AG04450 (cell line): ENCODE results near the gene NRN1. TPM values are rescaled to one million over a fixed set of nuclear protein-coding genes. Genes with fewer than 3 reads are reported as not detected.
"Not testable (repeated sequence)": the region's sequence is repeated elsewhere in the genome, so short reads cannot be mapped to it uniquely, and the experiment has no call there.

ENCODE experiments used
- CTCF ChIA-PET: fragments of 300-600, 350-600 bp; formaldehyde crosslinking; extraction: SDS; loops from one replicate; lab custom pipeline; 2022; ENCODE audit warnings: antibody characterized with exemption, inconsistent platforms; lab: Charles Lee
- POLR2A ChIA-PET: fragments of 350-600 bp; formaldehyde crosslinking; extraction: SDS; loops from one replicate; lab custom pipeline; 2021; ENCODE audit warnings: antibody characterized with exemption, inconsistent platforms; lab: Yijun Ruan, JAX
- DNase-seq: peaks from one replicate; pipeline ENCODE4 v3.0.0-alpha.2; 2011; ENCODE audit warnings: low read depth, low spot score
- H3K27ac ChIP-seq: one replicate; pipeline ENCODE4 v1.5.1; 2012; ENCODE audit warnings: low read depth, low read length, control low read depth
- H3K27me3 ChIP-seq: one replicate; pipeline ENCODE4 v1.6.0; 2012; ENCODE audit warnings: low read length; ENCODE audit not compliant: control insufficient read depth, insufficient read depth
- H3K4me3 ChIP-seq: 2 replicates; pipeline ENCODE4 v1.5.1; 2011; ENCODE audit warnings: mild to moderate bottlenecking, low read depth, low read length, control low read depth
- H3K9me3 ChIP-seq: 2 replicates; pipeline ENCODE4 v1.5.1; 2012; ENCODE audit warnings: low read length; ENCODE audit not compliant: control insufficient read depth, insufficient read depth
- CTCF ChIP-seq: IDR thresholded peaks from 2 replicates; pipeline ENCODE4 v1.5.1; 2011; ENCODE audit warnings: low read depth, low read length, control low read depth, inconsistent platforms
- polyA plus RNA-seq: library from polyadenylated mRNA; depleted of rRNA; stranded (reverse); fragments of >200 nt; gene quantifications from 2 replicates; pipeline ENCODE4 v1.2.3, GENCODE V29; 2011

Gene NRN1
- polyA plus RNA-seq, 1 experiment, result not detected

- no peak for DNase-seq
- H3K9me3 ChIP-seq, result no peaks in the 10 kb centered on the region
- TF ChIP-seq CTCF, result no peak
- no peaks in the 10 kb centered on the region for H3K27me3 ChIP-seq
- ChIA-PET CTCF (no interaction called here), POLR2A (no interaction called here)
- no peak overlapping the region for H3K4me3 ChIP-seq
- no peak overlapping the region for H3K27ac ChIP-seq
Measured at GRCh38 chr6:5979650-5980420, 26.9 kb downstream of the NRN1 start.

DNA sequence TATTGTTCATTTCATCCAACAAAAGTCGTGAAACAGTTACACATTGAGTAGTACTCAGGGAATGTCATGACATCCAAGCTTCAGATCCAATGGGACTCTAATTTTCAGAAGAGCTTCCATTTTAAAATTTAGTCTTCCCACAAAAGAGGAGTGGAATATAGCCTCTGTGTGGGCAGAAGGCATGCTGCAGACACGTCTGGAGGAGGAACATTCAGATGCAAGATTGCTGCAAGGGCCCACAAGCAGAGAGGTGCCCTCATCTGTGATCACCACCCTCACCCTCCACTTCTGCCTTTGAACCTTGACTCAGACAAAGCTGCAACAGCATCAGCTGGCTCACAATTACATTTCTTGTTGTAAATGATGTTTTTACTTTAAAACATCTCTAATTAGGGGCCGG is 29.9 kb downstream of the NRN1 start:
- POLR2A ChIA-PET, result no interaction called here
- Histone ChIP-seq H3K27me3 (no peaks in the 10 kb centered on the region), H3K27ac (no peak overlapping the region), H3K4me3 (no peak overlapping the region), H3K9me3 (peaks cover 20% of the 10 kb centered on the region)
- no peak for TF ChIP-seq CTCF
- CTCF ChIA-PET, result interaction anchor here (0.5 kb wide), 1 partner anchor 155 kb away, joined by 8 read pairs; no protein-coding TSS in a partner anchor
- no peak for DNase-seq

DNA sequence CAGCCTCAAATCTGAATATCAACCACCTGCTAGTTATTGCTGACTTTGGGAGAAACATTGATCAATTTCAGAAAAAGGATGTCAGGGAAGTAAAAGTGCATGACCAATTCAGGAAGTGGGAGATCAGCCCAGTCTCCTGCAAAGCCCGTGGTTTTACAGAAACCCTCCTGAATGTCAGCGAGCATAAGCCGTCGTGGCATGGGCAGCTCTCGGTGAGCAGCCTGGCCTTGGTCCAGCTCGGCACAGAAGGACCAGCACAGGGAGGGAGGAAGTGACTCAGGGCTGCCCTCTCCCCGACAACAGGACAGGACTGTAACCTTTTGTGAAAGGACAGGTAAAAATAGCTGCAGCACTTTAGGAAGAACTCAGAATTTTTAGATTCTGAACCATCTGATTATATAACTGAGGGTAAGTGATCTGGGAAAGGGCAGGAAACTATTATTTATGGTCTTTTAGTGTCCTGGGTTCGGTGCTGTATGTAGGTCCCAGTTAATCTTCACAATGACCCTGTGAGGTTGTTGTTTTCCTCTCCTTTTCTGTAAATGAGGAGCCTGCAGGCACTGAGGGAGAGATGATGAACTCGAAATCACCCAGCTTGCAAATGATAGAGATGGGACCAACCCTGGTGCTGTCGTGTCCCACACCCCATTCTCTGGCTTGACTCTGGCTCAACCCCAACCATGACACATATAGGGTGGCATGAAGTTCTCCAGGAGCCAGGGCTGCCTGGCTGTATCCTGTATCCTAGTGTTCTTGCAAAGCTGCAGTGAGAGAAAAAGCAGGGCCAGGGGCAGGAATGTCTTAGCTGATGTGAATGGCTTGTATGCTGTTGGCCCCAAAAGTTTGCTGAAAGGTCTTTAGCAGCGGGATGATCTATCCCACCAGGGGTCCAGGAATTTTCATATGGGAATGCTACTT is 37.6 kb downstream of the NRN1 start:
- peaks cover 23% of the 10 kb centered on the region for H3K9me3 ChIP-seq
- CTCF ChIA-PET, result no interaction called here
- no peak overlapping the region for H3K27ac ChIP-seq
- no peaks in the 10 kb centered on the region for H3K27me3 ChIP-seq
- POLR2A ChIA-PET, result interaction anchor here (0.7 kb wide), 1 partner anchor 249 kb away, joined by 3 read pairs; no protein-coding TSS in a partner anchor
- TF ChIP-seq CTCF, result no peak
- H3K4me3 ChIP-seq, result no peak overlapping the region
- DNase-seq, result no peak

GRCh38 chr6:5968036-5968435 is 38.7 kb downstream of the NRN1 start:
- CTCF ChIA-PET, DNase-seq, H3K27me3 ChIP-seq, H3K27ac ChIP-seq, H3K4me3 ChIP-seq: not testable (repeated sequence)
- POLR2A ChIA-PET, result interaction anchor here (0.7 kb wide), 1 partner anchor 248 kb away, joined by 3 read pairs; no protein-coding TSS in a partner anchor
- H3K9me3 ChIP-seq, result peaks cover 13% of the 10 kb centered on the region

DNA sequence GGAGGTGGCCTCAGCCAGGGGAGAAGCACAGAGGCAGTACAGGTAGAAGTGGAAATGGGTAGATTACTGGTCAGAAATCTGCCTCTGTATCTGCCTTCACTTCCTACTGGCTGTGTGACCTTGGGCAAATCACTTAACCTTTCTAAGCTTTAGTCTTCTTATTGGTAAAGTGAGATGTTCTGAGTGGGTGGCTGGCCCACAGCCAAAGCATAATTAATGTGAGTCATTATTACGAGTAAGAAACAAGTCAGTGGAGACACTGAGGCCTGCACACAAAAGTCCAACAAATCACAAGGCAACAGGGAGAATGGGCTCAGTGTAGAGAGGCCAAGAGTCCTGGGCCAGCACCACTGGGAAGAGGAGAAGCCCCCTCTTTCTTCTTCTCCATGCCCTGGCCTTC is 39.1 kb downstream of the NRN1 start:
- ChIA-PET CTCF (no interaction called here), POLR2A (no interaction called here)
- TF ChIP-seq CTCF, result no peak
- H3K4me3 ChIP-seq, result no peak overlapping the region
- peaks cover 10% of the 10 kb centered on the region for H3K9me3 ChIP-seq
- DNase-seq, result no peak
- H3K27ac ChIP-seq, result no peak overlapping the region
- no peaks in the 10 kb centered on the region for H3K27me3 ChIP-seq
